GM19452 (cell line): Measurements from ENCODE around the gene VSIG8.

Source experiments
- ATAC-seq: cut with Tn5 transposase; IDR thresholded peaks from one replicate; pipeline ENCODE4 v1.9.1; 2021; ENCODE audit not compliant: unreplicated experiment

Gene VSIG8

GRCh38 chr1:159884296-159884695 is 21.8 kb upstream of the VSIG8 start:
- no peak for ATAC-seq

GRCh38 chr1:159883134-159883533 is 20.7 kb upstream of the VSIG8 start:
- no peak for ATAC-seq

GRCh38 chr1:159882527-159882862 is 20.0 kb upstream of the VSIG8 start:
- ATAC-seq, result no peak

GRCh38 chr1:159881622-159882526 is 19.4 kb upstream of the VSIG8 start:
- ATAC-seq, result no peak

- no peak for ATAC-seq
Observed at GRCh38 chr1:159880430-159880829, 18.0 kb upstream of the VSIG8 start.

- no peak for ATAC-seq
Observed at GRCh38 chr1:159879977-159880376, 17.5 kb upstream of the VSIG8 start.

- ATAC-seq, result no peak
Observed at GRCh38 chr1:159879136-159879535, 16.7 kb upstream of the VSIG8 start.

DNA sequence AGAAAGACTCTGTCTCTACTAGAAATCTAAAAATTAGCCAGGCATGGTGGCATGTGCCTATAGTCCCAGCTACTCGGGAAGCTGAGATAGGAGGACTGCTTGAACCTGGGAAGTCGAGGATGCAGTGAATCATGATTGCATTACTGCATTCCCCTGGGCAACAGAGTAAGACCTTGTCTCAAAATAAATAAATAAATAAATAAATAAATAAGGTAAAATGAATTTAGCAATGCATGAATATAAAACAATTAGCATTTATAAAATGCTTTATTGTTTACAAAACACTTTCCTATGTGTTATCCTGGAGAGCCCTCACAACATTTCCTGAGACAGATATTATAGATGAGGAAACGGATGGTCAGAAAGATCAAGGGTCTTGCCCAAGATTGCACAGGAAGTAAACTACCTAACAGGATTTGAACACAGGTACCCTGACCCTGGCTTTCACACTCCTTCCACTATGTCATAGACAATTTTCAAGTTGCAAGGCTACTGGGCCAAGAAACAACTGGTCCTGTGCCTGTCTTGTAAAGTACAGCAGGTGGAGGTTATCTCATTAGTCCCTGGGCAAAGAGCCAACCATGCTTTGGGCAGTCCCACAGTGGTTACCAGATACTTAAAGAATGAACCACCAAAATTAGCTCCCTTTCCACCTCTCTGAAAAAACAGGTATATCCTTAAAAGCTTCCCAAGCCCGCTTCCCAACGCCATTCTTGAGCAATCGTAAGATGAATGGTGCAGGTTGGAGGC is 15.4 kb upstream of the VSIG8 start:
- no peak for ATAC-seq

- ATAC-seq, result no peak
Observed at GRCh38 chr1:159873530-159874143, 11.2 kb upstream of the VSIG8 start.

GRCh38 chr1:159872891-159873290 is 10.4 kb upstream of the VSIG8 start:
- ATAC-seq, result no peak

DNA sequence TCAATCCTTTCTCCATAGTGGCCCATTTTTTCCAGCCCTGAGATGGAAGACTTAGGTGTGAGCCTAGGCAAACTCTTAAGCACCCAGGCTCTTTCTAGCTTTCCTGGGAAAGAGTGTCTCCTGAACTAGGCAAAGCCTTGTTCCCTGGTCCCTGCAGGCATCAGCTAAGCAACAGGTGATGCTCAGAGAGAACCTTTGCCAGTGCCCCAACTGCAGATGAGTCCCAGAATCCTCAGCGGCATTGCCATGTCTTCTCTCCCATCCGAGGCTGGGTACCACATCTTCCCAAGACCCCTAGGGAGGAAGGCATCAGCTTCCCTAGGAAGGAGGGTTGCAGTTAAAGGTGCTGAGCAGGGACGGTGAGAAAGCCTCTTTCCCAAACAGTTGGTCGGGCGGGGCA is 8.2 kb upstream of the VSIG8 start:
- ATAC-seq, result no peak

DNA sequence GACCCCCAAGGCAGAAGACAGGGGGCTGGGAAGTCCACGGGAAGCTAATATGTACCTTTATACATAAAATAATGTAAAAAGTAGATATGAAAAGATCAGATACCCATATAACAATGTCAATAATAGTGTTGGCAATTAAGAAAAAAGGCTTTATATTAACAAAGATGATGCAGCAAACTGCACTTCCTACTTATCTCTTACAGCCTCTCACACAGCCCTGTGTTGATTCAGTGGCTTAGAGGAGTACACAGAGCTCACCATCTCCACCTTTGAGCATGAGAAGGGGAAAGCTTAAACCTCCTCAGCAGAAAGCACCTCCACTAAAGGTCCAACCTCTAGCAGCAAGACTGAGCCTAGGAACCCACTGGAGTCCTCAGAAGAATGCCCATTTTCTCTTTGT is 7.2 kb upstream of the VSIG8 start:
- no peak for ATAC-seq

GRCh38 chr1:159869173-159869572 is 6.7 kb upstream of the VSIG8 start:
- ATAC-seq, result no peak

GRCh38 chr1:159868766-159869165 is 6.3 kb upstream of the VSIG8 start:
- no peak for ATAC-seq

DNA sequence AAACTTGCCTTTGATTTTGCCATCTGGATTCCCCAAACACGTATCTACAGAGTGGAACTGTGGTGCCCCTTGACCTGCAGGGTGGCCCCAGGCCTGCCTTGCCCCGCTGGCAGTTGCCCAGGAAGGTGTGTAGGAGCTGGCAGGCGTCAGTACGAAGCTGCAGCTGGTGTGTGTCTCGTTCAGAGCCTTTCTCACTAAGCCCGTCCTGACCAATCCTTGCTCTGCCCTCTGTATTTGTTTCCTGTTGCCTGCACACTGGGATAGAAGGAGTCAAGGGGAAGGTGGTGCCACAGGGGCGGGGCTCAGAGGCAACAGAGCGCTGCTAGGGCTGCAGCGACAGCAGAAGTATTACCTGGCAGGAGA is 5.2 kb upstream of the VSIG8 start:
- no peak for ATAC-seq

DNA sequence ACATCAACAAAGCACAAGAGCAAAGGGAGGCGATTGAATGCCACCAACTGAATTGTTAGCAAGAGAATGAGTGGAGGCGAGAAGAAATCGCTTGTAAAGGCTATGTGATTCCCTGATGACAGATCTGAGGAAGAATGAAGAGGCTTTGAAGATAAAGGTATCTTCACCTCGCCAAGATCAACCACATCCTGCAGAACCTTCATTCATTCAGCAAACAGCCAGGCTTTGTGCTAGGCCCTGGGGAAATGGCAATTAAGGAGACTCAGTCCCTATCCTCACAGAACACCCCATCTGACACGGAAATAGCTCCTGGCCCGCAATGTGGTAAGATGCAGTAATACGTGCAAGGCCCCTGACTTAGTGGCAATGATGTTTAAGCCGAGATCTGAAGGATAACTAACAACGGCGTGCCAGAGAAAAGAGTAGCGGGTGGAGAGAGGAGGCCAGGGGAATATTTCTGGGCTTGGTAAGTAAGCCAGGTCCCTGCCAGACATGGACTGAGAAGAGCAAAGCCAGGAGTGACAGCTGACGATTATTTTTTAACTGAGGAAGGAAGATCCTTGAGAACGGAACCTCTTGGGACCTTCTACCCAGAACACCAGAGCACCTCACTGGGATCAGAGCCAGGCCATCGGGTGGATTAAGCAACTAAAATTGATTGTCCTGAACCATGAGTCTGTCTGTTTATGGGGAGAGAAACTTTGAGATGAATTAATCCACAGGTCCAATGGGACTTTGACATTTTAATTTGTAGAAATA is 4.6 kb upstream of the VSIG8 start:
- ATAC-seq, result no peak

DNA sequence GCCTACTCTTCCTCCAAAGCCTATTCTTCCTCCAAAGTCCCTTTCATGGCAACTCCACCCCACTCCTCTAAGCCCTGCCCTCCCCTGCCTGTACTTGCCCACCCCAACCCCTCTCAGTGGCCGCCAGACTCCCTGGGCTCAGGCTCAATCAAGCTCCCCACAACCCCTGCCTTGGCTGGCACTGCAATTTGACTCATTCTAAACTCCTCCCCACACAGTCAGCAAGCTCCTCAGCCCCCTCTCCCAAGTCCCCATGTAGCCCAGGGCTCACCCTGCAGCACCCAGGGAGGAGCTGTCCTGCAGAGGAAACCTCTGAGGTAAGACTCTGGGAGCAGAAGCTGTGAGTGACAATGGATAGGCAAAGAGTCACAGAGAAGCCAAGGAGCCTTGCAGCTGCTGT is 3.6 kb upstream of the VSIG8 start:
- ATAC-seq, result no peak

DNA sequence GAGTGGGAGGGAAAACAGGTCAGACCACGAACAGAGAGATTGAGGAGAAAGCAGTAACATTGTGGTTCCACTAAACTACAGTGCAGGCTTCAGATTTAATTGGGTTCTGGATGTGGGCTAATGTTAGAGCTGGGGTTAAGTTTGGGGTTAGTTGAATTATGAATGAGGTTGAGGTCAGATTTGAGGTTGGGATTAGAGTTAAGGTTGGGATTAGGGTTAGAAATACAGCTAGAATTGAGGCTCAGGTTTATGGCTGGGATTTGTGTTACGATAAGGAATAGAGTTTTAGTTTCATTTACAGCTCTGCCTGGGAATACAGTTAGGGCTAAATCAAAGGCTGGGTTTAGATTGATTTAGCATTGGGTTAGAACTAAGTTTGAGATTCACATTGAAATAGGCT is 1.8 kb upstream of the VSIG8 start:
- ATAC-seq, result no peak

DNA sequence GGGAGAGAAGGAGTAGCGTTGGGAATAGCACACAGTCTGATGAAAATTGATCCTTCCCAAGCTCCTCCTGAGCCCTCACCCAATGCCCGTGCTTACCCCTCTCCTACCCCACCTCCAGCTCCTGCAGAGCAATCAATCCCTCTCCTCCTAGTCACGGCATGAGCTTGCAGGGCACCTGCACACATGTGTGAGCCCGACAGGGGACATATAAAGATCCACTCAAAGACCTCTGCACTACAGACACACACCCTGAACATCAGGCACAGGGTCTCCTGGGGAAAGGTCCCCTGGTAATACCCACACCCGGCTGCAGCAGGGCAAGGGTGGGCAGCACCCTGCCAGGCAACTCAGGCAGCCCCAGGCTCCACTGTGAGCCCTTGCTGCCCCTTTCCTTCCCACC is 426 bp downstream of the VSIG8 start:
- no peak for ATAC-seq

DNA sequence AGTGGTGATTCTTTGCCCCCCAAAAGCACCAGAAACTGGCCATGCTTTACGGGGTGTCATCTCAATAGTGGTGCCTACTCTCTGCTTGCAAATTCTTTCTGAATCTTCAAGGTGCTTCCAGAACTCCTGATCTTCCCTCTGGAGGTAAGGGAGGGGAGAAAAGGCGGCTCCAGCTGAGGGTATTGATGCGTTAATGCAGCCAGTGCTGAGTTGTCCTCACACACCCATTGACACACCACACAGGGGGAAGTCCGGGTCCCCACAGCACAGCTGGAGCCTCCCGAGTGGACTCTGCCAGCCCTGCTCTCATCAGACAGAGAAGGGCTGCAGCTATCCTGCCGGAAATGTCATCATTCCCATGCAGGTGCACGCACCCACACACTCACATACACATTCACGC is 1.2 kb downstream of the VSIG8 start:
- ATAC-seq, result no peak

GRCh38 chr1:159860456-159860855 is 2.0 kb downstream of the VSIG8 start:
- no peak for ATAC-seq
